Measurements from ENCODE around the gene OSBP2. TPM values are rescaled to one million over a fixed set of nuclear protein-coding genes. Genes with fewer than 3 reads are reported as not detected.

Gene OSBP2
- total RNA-seq, 2 experiments from 2014 or later: 1.2 to 1.6 TPM

DNA sequence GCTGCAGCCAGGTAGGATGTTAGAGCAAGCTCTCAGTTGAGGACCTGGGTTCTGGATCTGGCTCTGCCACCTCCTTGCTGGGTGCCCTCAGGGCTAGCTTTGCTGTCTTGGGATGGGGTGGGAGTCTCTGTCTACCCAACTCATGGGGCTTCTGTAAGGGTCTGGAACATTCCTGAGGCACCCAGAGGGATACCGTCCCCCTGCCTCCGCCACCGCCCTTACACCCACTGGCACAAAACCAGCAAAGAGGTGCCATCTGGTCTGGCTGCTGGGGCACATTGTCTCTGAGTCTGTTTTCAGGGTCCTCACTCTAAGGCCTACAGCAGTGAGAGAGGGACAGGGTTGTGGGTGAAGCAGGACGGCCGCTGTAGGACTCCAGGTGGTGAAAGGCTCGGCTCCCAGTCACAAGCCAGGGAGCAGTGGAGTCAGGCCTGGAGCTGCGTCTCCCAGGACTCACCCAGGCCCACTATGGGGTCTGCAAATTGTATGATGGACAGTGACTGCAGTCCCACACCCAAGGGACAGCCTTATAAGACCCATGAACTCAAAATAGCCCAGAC, 189.0 kb downstream of the OSBP2 start:
- Histone ChIP-seq H3K9me3 (ENCODE audit: control insufficient read depth in 1 of 2, insufficient read depth in 1 of 2, low read length in 2 of 2) (no peaks in the 10 kb centered on the region), H3K36me3 (ENCODE audit: insufficient read depth, low read length) (peaks cover 7% of the 10 kb centered on the region), H3K27me3 (ENCODE audit: control insufficient read depth in 1 of 2, insufficient read depth in 2 of 2, low read length in 2 of 2) (no peaks in the 10 kb centered on the region), H3K4me3 (ENCODE audit: low read length) (no peak overlapping the region), H3K27ac (ENCODE audit: low read depth in 1 of 2, low read length in 2 of 2) (no peak overlapping the region), H3K4me1 (ENCODE audit: insufficient read depth, low read length) (no peaks in the 10 kb centered on the region)
- Mint-ChIP-seq H3K4me3 (no peak overlapping the region), H3K36me3 (ENCODE audit: low read depth) (peaks cover 1% of the 10 kb centered on the region), H3K9me3 (no peaks in the 10 kb centered on the region), H3K27me3 (no peaks in the 10 kb centered on the region), H3K4me1 (ENCODE audit: low read depth) (no peaks in the 10 kb centered on the region), H3K27ac (no peak overlapping the region)
- CTCF ChIA-PET: no interaction called here
- POLR2A ChIA-PET: no interaction called here
- DNase-seq (no peak), ATAC-seq (ENCODE audit: poor library complexity) (no peak)
- TF ChIP-seq, protein P1, sequence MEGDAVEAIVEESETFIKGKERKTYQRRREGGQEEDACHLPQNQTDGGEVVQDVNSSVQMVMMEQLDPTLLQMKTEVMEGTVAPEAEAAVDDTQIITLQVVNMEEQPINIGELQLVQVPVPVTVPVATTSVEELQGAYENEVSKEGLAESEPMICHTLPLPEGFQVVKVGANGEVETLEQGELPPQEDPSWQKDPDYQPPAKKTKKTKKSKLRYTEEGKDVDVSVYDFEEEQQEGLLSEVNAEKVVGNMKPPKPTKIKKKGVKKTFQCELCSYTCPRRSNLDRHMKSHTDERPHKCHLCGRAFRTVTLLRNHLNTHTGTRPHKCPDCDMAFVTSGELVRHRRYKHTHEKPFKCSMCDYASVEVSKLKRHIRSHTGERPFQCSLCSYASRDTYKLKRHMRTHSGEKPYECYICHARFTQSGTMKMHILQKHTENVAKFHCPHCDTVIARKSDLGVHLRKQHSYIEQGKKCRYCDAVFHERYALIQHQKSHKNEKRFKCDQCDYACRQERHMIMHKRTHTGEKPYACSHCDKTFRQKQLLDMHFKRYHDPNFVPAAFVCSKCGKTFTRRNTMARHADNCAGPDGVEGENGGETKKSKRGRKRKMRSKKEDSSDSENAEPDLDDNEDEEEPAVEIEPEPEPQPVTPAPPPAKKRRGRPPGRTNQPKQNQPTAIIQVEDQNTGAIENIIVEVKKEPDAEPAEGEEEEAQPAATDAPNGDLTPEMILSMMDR (IDR thresholded peaks at IDR 0.05): no peak
- intact Hi-C loops (cut with DNase I, micrococcal nuclease): no loop called here

DNA sequence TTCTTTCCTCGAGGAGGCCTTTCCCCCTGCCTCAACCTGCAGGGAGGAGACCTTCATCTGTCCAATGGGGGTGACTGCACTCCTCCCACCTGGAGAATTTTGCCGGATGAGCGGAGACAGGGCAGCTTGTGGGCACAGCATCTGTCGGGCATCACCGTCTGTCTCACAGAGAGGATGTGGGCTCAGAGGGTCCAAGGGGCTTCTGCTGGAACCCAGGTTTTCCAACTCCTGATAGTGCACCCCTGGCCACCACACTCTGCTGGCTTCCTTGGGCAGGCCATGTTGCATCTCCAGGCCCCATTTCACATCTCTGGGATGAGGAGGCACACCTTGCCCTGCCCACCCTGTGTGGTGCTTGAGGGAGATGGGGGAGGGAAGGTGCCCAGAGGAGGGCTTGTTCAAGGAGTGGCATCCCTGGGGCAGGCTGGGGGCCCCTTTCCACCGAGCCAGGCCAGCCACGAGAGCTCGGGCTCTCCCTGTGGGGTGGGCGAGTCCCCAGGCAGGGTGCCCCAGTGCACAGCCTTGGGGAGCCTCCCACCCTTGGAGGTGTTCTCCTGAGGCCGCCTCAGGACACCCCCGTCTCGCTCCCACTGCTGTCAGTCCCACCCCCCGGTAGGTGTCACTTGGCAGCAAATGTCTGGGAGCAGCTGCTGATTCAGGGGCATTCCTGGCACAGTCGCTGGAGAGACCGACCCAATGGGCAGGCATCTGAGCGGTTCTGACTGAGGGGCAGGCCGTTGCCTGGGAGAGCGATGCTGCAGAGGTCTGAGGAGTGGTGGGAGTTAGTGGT, 189.7 kb downstream of the OSBP2 start:
- Mint-ChIP-seq H3K36me3 (ENCODE audit: low read depth) (peaks cover 5% of the 10 kb centered on the region), H3K9me3 (no peaks in the 10 kb centered on the region), H3K4me1 (ENCODE audit: low read depth) (no peaks in the 10 kb centered on the region), H3K27me3 (no peaks in the 10 kb centered on the region), H3K27ac (no peak overlapping the region), H3K4me3 (no peak overlapping the region)
- no peak overlapping the region for H3K4me3 ChIP-seq (ENCODE audit: low read length)
- ChIA-PET POLR2A (no interaction called here), CTCF (no interaction called here)
- H3K4me1 ChIP-seq (ENCODE audit: insufficient read depth, low read length): no peaks in the 10 kb centered on the region
- intact Hi-C loops (cut with DNase I, micrococcal nuclease): no loop called here
- no peaks in the 10 kb centered on the region for H3K27me3 ChIP-seq (ENCODE audit: control insufficient read depth in 1 of 2, insufficient read depth in 2 of 2, low read length in 2 of 2)
- TF ChIP-seq, protein P1 (IDR thresholded peaks at IDR 0.05): no peak
- DNase-seq: no peak
- peaks cover 13% of the 10 kb centered on the region for H3K36me3 ChIP-seq (ENCODE audit: insufficient read depth, low read length)
- ATAC-seq (ENCODE audit: poor library complexity): no peak
- H3K27ac ChIP-seq (ENCODE audit: low read depth in 1 of 2, low read length in 2 of 2): no peak overlapping the region
- no peaks in the 10 kb centered on the region for H3K9me3 ChIP-seq (ENCODE audit: control insufficient read depth in 1 of 2, insufficient read depth in 1 of 2, low read length in 2 of 2)

GRCh38 chr22:30885001-30885366, 190.3 kb downstream of the OSBP2 start:
- intact Hi-C loops (cut with DNase I, micrococcal nuclease): no loop called here
- Mint-ChIP-seq H3K36me3 (ENCODE audit: low read depth) (peaks cover 5% of the 10 kb centered on the region), H3K9me3 (no peaks in the 10 kb centered on the region), H3K4me3 (no peak overlapping the region), H3K27ac (no peak overlapping the region), H3K4me1 (ENCODE audit: low read depth) (no peaks in the 10 kb centered on the region), H3K27me3 (no peaks in the 10 kb centered on the region)
- ChIA-PET POLR2A (no interaction called here), CTCF (no interaction called here)
- no peaks in the 10 kb centered on the region for H3K4me1 ChIP-seq (ENCODE audit: insufficient read depth, low read length)
- no peak overlapping the region for H3K27ac ChIP-seq (ENCODE audit: low read depth in 1 of 2, low read length in 2 of 2)
- peaks cover 17% of the 10 kb centered on the region for H3K36me3 ChIP-seq (ENCODE audit: insufficient read depth, low read length)
- H3K27me3 ChIP-seq (ENCODE audit: control insufficient read depth in 1 of 2, insufficient read depth in 2 of 2, low read length in 2 of 2): no peaks in the 10 kb centered on the region
- H3K4me3 ChIP-seq (ENCODE audit: low read length): no peak overlapping the region
- TF ChIP-seq, protein P1 (IDR thresholded peaks at IDR 0.05): no peak
- DNase-seq (no peak), ATAC-seq (ENCODE audit: poor library complexity) (no peak)
- H3K9me3 ChIP-seq (ENCODE audit: control insufficient read depth in 1 of 2, insufficient read depth in 1 of 2, low read length in 2 of 2): no peaks in the 10 kb centered on the region
